ENCODE measurements around the gene APBA2. TPM values are rescaled to one million over a fixed set of nuclear protein-coding genes. Genes with fewer than 3 reads are reported as not detected.

Gene APBA2
- total and polyA plus RNA-seq, 10 of the 15 experiments (the other 5 are each of a cell fraction or from before 2014, with no cell fraction given) = 0.06 to 0.26 (median 0.07) TPM; not detected in 7

- no peak for TF ChIP-seq WRNIP1 (IDR thresholded peaks at IDR 0.05; ENCODE audit: borderline replicate concordance, low read depth, low read length)
- no peak for TF ChIP-seq ZBTB11 (CRISPR knock-in tag; IDR thresholded peaks at IDR 0.05)
- no peak for TF ChIP-seq SREBF2 (IDR thresholded peaks at IDR 0.05; ENCODE audit: low read length)
- no peak for TF ChIP-seq IRF4 (IDR thresholded peaks at IDR 0.05; ENCODE audit: low read depth, low read length)
- no peak for TF ChIP-seq NRF1 (conservative IDR thresholded peaks at IDR 0.05; ENCODE audit: low read depth, low read length)
- TF ChIP-seq TCF12 (IDR thresholded peaks at IDR 0.05; ENCODE audit: low read depth, low read length) = no peak
- TF ChIP-seq NR2C2 (IDR thresholded peaks at IDR 0.05; ENCODE audit: borderline replicate concordance, control insufficient read depth, insufficient read length, low read depth) = no peak
- TF ChIP-seq TCF7 (IDR thresholded peaks at IDR 0.05; ENCODE audit: borderline replicate concordance) = no peak
- TF ChIP-seq BMI1 (IDR thresholded peaks at IDR 0.05; ENCODE audit: borderline replicate concordance) = no peak
- TF ChIP-seq POU2F2 (IDR thresholded peaks at IDR 0.05; ENCODE audit: borderline replicate concordance, low read depth, low read length) = no peak
- TF ChIP-seq SUZ12 (IDR thresholded peaks at IDR 0.05; ENCODE audit: unreplicated experiment) = no peak
- TF ChIP-seq BCL3 (IDR thresholded peaks at IDR 0.05; ENCODE audit: borderline replicate concordance, insufficient read depth, low read depth, low read length, poor library complexity, severe bottlenecking) = no peak
- TF ChIP-seq RAD51 (IDR thresholded peaks at IDR 0.05) = no peak
- no peak for TF ChIP-seq EGR1 (IDR thresholded peaks at IDR 0.05; ENCODE audit: borderline replicate concordance in 1 of 2, low read depth in 2 of 2, low read length in 2 of 2)
- no peak for TF ChIP-seq POLR2AphosphoS5 (IDR thresholded peaks at IDR 0.05; ENCODE audit: low read length)
- no peak for TF ChIP-seq RFX5 (IDR thresholded peaks at IDR 0.05; ENCODE audit: low read depth, low read length)
- TF ChIP-seq CBFB (IDR thresholded peaks at IDR 0.05; ENCODE audit: low read depth) = no peak
- no peak for TF ChIP-seq SMAD5 (IDR thresholded peaks at IDR 0.05; ENCODE audit: low read depth)
- no peak for TF ChIP-seq GABPA (IDR thresholded peaks at IDR 0.05; ENCODE audit: low read depth)
- ChIA-PET CTCF (no interaction called here), RAD21 (ENCODE audit: unreplicated experiment) (no interaction called here), SMC1A (ENCODE audit: uncharacterized antibody, unreplicated experiment) (no interaction called here), POLR2A (no interaction called here)
- intact Hi-C loops (cut with micrococcal nuclease; ENCODE audit: unreplicated experiment) (no loop called here), in situ Hi-C loops (cut with MboI) (no loop called here)
- BruUV-seq (replicated peaks) = no TSS peak
- H3K27ac ChIP-seq (ENCODE audit: control insufficient read depth, insufficient read depth) = no peak overlapping the region
- H3K4me2 ChIP-seq (ENCODE audit: control insufficient read depth, insufficient read depth) = no peak overlapping the region
- H3K36me3 ChIP-seq (ENCODE audit: control insufficient read depth in 2 of 2, insufficient read depth in 2 of 2, low read length in 1 of 2) = no peaks in the 10 kb centered on the region
- FAIRE-seq (no peak), ATAC-seq (no peak), DNase-seq (ENCODE audit: low read depth, low spot score) (no peak)
- H3K4me3 ChIP-seq = no peak overlapping the region
- H3K9ac ChIP-seq (ENCODE audit: control insufficient read depth, insufficient read depth, low read length) = no peak overlapping the region
- WGBS (ENCODE audit: insufficient coverage, insufficient replicate concordance, low lambda C conversion rate, missing lambda C conversion rate) = 31% methylated on average over 11 of the region's 11 CpGs
- H2AFZ ChIP-seq (ENCODE audit: control insufficient read depth, low read depth, low read length) = no peak overlapping the region
- H3K27me3 ChIP-seq (replicated peaks in 1 of 2; ENCODE audit: control insufficient read depth in 2 of 2, insufficient read depth in 2 of 2, low read length in 1 of 2) = no peaks in the 10 kb centered on the region
- no peaks in the 10 kb centered on the region for H3K4me1 ChIP-seq (ENCODE audit: control insufficient read depth, insufficient read depth, low read length)
- H4K20me1 ChIP-seq (ENCODE audit: control insufficient read depth, insufficient read depth) = no peaks in the 10 kb centered on the region
- H3K9me3 ChIP-seq (replicated peaks; ENCODE audit: control insufficient read depth, insufficient read depth, low read length) = no peaks in the 10 kb centered on the region
- no peaks in the 10 kb centered on the region for H3K79me2 ChIP-seq (ENCODE audit: control insufficient read depth, insufficient read depth, low read length)
Observed at GRCh38 chr15:29071232-29071881, 185.6 kb downstream of the APBA2 start.
